PC-9 (cell line): ENCODE measurements around the gene RAET1G.
"Not testable (repeated sequence)": the region's sequence is repeated elsewhere in the genome, so short reads cannot be mapped to it uniquely, and the experiment has no call there.

ENCODE experiments used
- EZH2 ChIP-seq: fragments of 200-600 bp; sonication (generic); IDR thresholded peaks from 2 replicates; pipeline ENCODE4 v1.8.0; 2017; ENCODE audit warnings: antibody characterized with exemption, low read depth
- TF ChIP-seq, protein P1 (sequence below): fragments of 200-600 bp; sonication (generic); conservative IDR thresholded peaks from 2 replicates; pipeline ENCODE4 v1.6.1; 2017; ENCODE audit warnings: mixed run types, antibody characterized with exemption, mild to moderate bottlenecking, moderate library complexity

GRCh38 chr6:149919126-149919833, 3.6 kb downstream of the RAET1G start:
- TF ChIP-seq, protein P1, sequence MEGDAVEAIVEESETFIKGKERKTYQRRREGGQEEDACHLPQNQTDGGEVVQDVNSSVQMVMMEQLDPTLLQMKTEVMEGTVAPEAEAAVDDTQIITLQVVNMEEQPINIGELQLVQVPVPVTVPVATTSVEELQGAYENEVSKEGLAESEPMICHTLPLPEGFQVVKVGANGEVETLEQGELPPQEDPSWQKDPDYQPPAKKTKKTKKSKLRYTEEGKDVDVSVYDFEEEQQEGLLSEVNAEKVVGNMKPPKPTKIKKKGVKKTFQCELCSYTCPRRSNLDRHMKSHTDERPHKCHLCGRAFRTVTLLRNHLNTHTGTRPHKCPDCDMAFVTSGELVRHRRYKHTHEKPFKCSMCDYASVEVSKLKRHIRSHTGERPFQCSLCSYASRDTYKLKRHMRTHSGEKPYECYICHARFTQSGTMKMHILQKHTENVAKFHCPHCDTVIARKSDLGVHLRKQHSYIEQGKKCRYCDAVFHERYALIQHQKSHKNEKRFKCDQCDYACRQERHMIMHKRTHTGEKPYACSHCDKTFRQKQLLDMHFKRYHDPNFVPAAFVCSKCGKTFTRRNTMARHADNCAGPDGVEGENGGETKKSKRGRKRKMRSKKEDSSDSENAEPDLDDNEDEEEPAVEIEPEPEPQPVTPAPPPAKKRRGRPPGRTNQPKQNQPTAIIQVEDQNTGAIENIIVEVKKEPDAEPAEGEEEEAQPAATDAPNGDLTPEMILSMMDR = not testable (repeated sequence)
- TF ChIP-seq EZH2 = not testable (repeated sequence)
